ENCODE data around the gene SSR3. TPM values are rescaled to one million over a fixed set of nuclear protein-coding genes. Genes with fewer than 3 reads are reported as not detected.

SSR3 gene
- total and polyA plus RNA-seq, 2 of the 8 experiments (the other 6 are each of a cell fraction or from before 2014, with no cell fraction given) = 92.7 to 208 TPM

- TF ChIP-seq, protein P1, sequence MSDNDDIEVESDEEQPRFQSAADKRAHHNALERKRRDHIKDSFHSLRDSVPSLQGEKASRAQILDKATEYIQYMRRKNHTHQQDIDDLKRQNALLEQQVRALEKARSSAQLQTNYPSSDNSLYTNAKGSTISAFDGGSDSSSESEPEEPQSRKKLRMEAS (IDR thresholded peaks at IDR 0.05) = no peak
- no peak for TF ChIP-seq ZNF274 (IDR thresholded peaks at IDR 0.05; ENCODE audit: borderline replicate concordance, extremely low read depth, low read length)
- TF ChIP-seq TAF1 (IDR thresholded peaks at IDR 0.05; ENCODE audit: low read depth, low read length) = no peak
- no peak for TF ChIP-seq CBX8 (IDR thresholded peaks at IDR 0.05; ENCODE audit: borderline replicate concordance, low read depth, low read length)
- no peak for TF ChIP-seq JUN (IDR thresholded peaks at IDR 0.05; ENCODE audit: low read depth, low read length)
These were observed 38.0 kb downstream of the SSR3 start (continued) for GRCh38 chr3:156516961-156517360.
